Esophagus (tissue), 2 donors: ENCODE measurements around the gene SETSIP. TPM values are rescaled to one million over a fixed set of nuclear protein-coding genes. Genes with fewer than 3 reads are reported as not detected.
"Not testable (repeated sequence)": the region's sequence is repeated elsewhere in the genome, so short reads cannot be mapped to it uniquely, and the experiment has no call there.

ENCODE experiments used
- H3K27ac ChIP-seq, 2 donors: one replicate each; pipeline ENCODE4 v1.5.1; 2013; ENCODE audit warnings: low read depth in 2 of 2, mild to moderate bottlenecking in 2 of 2, inconsistent platforms in 1 of 2, low read length in 1 of 2, moderate library complexity in 1 of 2
- H3K27me3 ChIP-seq, 2 donors: one replicate each; pipeline ENCODE4 v1.6.1; 2013; ENCODE audit warnings: low read length in 2 of 2, control low read depth in 1 of 2, mild to moderate bottlenecking in 1 of 2; ENCODE audit not compliant: insufficient read depth in 2 of 2, control insufficient read depth in 1 of 2
- H3K36me3 ChIP-seq, 2 donors: one replicate each; pipeline ENCODE4 v1.6.1; 2013; ENCODE audit warnings: low read length in 1 of 2; ENCODE audit not compliant: control insufficient read depth in 2 of 2, insufficient read depth in 2 of 2
- H3K4me1 ChIP-seq, 2 donors: one replicate each; pipeline ENCODE4 v1.6.1; 2013; ENCODE audit warnings: low read length in 1 of 2; ENCODE audit not compliant: control insufficient read depth in 2 of 2, insufficient read depth in 2 of 2
- H3K4me3 ChIP-seq, 2 donors: one replicate each; pipeline ENCODE4 v1.5.1; 2013; ENCODE audit warnings: low read length in 2 of 2, mild to moderate bottlenecking in 2 of 2, low read depth in 1 of 2, moderate library complexity in 1 of 2
- H3K9me3 ChIP-seq, 2 donors: one replicate each; pipeline ENCODE4 v1.6.1; 2013; ENCODE audit warnings: mild to moderate bottlenecking in 2 of 2, low read depth in 1 of 2, low read length in 1 of 2, moderate library complexity in 1 of 2; ENCODE audit not compliant: control insufficient read depth in 2 of 2, insufficient read depth in 1 of 2
- WGBS, 2 donors: extraction: QIAGEN DNeasy Blood & Tissue Kit; methylation state at CpG; one replicate each; pipeline ENCODE4 v1.1.7; 2013; 5-methylcytosine and 5-hydroxymethylcytosine counted together
- polyA plus RNA-seq, 2 donors: library from polyadenylated mRNA; stranded (reverse); fragments of 200-250 nt; gene quantifications; one replicate each; pipeline ENCODE4 v1.2.3, GENCODE V29; 2013
- donor health status: healthy with polysubstance abuse.
- donor health status: Bipolar disorder and iron deficiency.

The SETSIP gene
- polyA plus RNA-seq, 2 donors, result 0.06 TPM; not detected in 1

DNA sequence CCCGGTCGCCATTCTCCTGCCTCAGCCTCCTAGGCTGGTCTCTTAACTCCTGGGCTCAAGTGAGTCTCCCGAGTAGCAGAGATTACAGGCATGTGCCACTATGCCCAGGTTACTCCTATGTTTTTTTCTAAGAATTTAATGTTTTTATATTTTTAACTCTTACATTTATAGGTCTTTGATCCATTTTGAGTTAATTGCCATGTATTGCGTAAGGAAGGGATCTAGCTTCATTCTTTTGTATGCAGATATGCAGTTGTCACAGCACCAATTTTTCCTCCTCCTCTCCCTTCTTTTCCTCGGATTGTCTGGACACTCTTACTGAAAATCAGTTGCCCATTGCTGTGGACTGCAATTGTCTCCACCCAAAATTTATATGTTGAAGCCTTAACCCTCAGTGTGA lies 16.4 kb upstream of the SETSIP start:
- no peak overlapping the region for H3K27ac ChIP-seq
- no peaks in the 10 kb centered on the region for H3K27me3 ChIP-seq
- no peaks in the 10 kb centered on the region for H3K4me1 ChIP-seq
- H3K9me3 ChIP-seq, result no peaks in the 10 kb centered on the region
- 94 to 98% methylated on average over 5 of the region's 5 CpGs for WGBS, 2 donors
- no peaks in the 10 kb centered on the region for H3K36me3 ChIP-seq
- no peak overlapping the region for H3K4me3 ChIP-seq

GRCh38 chr1:92087542-92087941 lies 12.3 kb upstream of the SETSIP start:
- H3K4me3 ChIP-seq, result no peak overlapping the region
- peaks cover 0 to 2% of the 10 kb centered on the region in 2 donors for H3K4me1 ChIP-seq
- 89 to 90% methylated on average over 1 of the region's 1 CpG for WGBS, 2 donors
- no peaks in the 10 kb centered on the region for H3K36me3 ChIP-seq
- H3K27ac ChIP-seq, result no peak overlapping the region
- H3K9me3 ChIP-seq, result peaks cover 3 to 4% of the 10 kb centered on the region in 2 donors
- H3K27me3 ChIP-seq, result no peaks in the 10 kb centered on the region

GRCh38 chr1:92085727-92086126 lies 10.5 kb upstream of the SETSIP start:
- H3K4me1 ChIP-seq, result peaks cover 0 to 2% of the 10 kb centered on the region in 2 donors
- no peaks in the 10 kb centered on the region for H3K36me3 ChIP-seq
- no peak overlapping the region for H3K4me3 ChIP-seq
- H3K27ac ChIP-seq, result no peak overlapping the region
- no peaks in the 10 kb centered on the region for H3K27me3 ChIP-seq
- peaks cover 3 to 4% of the 10 kb centered on the region in 2 donors for H3K9me3 ChIP-seq
- 96 to 97% methylated on average over 4 of the region's 4 CpGs for WGBS, 2 donors

DNA sequence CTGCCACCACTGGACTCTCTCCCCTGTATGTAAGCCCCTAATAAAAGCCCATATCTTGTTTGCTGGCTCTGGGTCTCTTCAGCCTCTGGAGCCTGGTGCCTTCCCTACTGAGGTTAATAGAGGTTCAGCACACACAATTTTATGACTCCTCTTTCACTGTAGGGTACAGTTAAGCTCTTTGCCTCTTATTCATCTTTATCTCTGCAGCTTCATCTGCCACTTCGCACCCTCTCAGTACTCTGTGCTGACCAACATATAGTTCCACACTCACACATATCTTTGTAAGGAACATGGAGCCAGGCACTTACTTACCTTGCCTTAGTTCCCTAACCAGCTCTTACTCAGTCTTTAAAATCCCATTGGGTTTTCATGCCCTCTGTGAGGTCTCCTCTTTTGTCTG lies 9.4 kb upstream of the SETSIP start:
- Histone ChIP-seq H3K27ac (no peak overlapping the region), H3K4me1 (peaks cover 0 to 2% of the 10 kb centered on the region in 2 donors), H3K9me3 (peaks cover 3 to 4% of the 10 kb centered on the region in 2 donors), H3K27me3 (no peaks in the 10 kb centered on the region), H3K4me3 (no peak overlapping the region), H3K36me3 (no peaks in the 10 kb centered on the region)
- 96 to 100% methylated on average over 1 of the region's 1 CpG for WGBS, 2 donors

GRCh38 chr1:92081031-92081430 lies 5.8 kb upstream of the SETSIP start:
- H3K36me3 ChIP-seq, result no peaks in the 10 kb centered on the region
- H3K27me3 ChIP-seq, result no peaks in the 10 kb centered on the region
- 24 to 29% methylated on average over 4 of the region's 4 CpGs for WGBS, 2 donors
- no peak overlapping the region for H3K27ac ChIP-seq
- H3K4me1 ChIP-seq, result peaks cover 0 to 2% of the 10 kb centered on the region in 2 donors
- peak overlapping the region; percentile 78 to 84 for H3K4me3 ChIP-seq
- H3K9me3 ChIP-seq, result peaks cover under 1 to 4% of the 10 kb centered on the region in 2 donors

DNA sequence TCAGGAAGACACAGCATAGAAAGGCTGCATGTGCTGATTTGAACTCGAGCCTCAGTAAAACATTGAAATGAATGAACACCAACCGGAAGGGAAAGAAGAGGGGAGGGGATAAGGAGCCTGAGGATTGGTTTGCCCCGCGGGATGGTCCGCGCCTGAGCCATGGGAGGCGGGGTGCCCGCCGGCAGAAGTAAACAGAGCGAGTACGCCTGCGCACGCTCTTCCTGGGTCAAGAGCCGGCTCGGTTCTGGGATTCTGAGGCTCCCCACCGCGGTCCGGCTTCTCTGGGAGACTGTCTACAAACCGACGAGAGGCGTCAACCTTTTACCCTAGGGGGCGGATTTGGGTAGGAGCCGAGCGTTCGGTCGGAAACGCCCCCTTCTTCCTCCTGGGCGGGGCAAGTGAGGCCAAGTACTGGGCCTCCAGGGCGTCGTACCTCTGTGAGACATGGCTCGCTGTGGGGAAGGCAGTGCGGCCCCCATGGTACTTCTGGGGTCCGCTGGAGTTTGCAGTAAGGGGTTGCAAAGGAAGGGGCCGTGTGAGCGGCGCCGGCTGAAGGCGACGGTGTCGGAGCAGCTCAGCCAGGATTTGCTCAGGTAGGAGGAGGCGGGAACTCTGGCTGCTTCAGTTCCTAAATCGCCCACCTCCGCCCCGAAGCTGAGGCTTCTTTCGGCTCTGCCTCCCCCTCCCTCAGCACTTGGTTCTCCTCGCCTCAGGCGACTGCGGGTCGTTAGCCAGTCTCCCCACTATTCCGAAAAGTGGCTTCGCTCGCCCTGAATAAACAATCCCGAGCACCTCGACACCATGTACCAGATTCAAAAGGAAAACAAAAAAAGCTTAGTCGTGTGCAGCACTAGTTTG lies 5.1 kb upstream of the SETSIP start, which contains the start of gene BTBD8:
BTBD8 (plus strand) TSS at position 218 of the 858 bp plus-strand sequence; CDS start at position 445, 227 bp downstream.
- peak within 1 kb of the TSS; percentile 78 to 84 for H3K4me3 ChIP-seq
- H3K27me3 ChIP-seq, result no peaks in the 10 kb centered on the region
- H3K4me1 ChIP-seq, result peaks cover 0 to 2% of the 10 kb centered on the region in 2 donors
- no peaks in the 10 kb centered on the region for H3K9me3 ChIP-seq
- no peaks in the 10 kb centered on the region for H3K36me3 ChIP-seq
- WGBS, 2 donors, result 0 to 1% methylated on average over 54 to 55 of the region's 55 CpGs
- peak within 1 kb of the TSS; percentile 64 to 68 for H3K27ac ChIP-seq

DNA sequence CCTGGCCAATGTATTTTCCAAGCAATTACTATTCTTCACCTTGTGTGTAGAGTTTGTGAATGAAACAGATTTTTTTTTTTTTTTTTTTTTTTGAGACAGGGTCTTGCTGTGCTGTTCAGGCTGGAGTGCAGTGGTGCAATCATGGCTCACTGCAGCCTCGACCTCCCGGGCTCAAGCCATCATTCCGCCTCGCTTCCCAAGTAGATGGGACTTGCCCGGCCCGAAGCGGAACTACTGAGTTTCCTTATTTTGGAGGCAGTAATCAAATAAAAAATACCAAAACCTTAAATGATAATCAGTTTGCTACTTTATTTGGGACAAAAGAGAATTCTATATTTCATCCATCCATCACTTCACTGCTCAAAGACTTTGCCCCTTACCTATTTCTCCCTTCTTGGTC lies 4.2 kb upstream of the SETSIP start:
- H3K27ac ChIP-seq, result no peak overlapping the region
- 93% methylated on average over 7 of the region's 7 CpGs for WGBS, 2 donors
- H3K36me3 ChIP-seq, result no peaks in the 10 kb centered on the region
- H3K9me3 ChIP-seq, result no peaks in the 10 kb centered on the region
- H3K27me3 ChIP-seq, result no peaks in the 10 kb centered on the region
- no peak overlapping the region for H3K4me3 ChIP-seq
- peaks cover 0 to 2% of the 10 kb centered on the region in 2 donors for H3K4me1 ChIP-seq

DNA sequence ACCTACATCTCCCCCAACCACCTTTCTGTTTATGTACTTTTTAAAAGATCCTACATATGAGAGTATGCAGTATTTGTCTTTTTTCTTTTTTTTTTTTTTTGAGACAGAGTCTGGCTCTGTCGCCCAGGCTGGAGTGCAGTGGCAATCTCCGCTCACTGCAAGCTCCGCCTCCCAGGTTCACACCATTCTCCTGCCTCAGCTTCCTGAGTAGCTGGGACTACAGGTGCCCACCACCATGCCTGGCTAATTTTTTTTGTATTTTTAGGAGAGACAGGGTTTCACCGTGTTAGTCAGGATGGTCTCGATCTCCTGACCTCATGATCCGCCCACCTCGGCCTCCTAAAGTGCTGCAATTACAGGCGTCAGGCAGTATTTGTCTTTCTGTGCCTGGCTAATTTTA lies 2.9 kb upstream of the SETSIP start:
- H3K4me1 ChIP-seq, H3K9me3 ChIP-seq, H3K27me3 ChIP-seq, H3K27ac ChIP-seq, H3K36me3 ChIP-seq, H3K4me3 ChIP-seq: not testable (repeated sequence)
- 90 to 92% methylated on average over 8 of the region's 8 CpGs for WGBS, 2 donors

GRCh38 chr1:92076363-92076762 lies 1.2 kb upstream of the SETSIP start:
- WGBS, 2 donors, result 95% methylated on average over 5 of the region's 5 CpGs

DNA sequence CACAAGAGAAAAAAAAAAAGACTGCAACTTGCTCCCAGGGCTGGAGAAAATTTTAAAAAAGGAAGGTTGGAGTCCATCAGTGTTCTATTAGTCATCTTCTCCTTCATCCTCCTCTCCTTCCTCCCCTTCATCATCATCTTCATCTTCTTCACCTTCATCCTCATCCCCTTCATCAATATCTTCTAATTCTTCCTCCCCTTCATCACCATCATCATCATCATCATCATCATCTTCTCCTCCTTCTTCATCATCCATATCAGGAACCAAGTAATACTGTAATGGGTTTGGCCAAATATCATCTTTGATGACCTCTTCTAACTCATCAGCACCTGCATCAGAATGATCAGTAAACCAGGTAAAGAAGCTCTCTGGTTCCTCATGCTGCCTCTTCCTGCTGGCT lies 765 bp downstream of the SETSIP start:
- not testable (repeated sequence) for H3K36me3 ChIP-seq, H3K4me3 ChIP-seq, H3K4me1 ChIP-seq, H3K27me3 ChIP-seq, H3K9me3 ChIP-seq, H3K27ac ChIP-seq

More at GRCh38 chr1:92076363-92076762, 1.2 kb upstream of the SETSIP start:
- H3K9me3 ChIP-seq, result no peaks in the 10 kb centered on the region
- H3K27ac ChIP-seq, result no peak overlapping the region
- H3K4me3 ChIP-seq, result no peak overlapping the region
- H3K36me3 ChIP-seq, result no peaks in the 10 kb centered on the region
- H3K27me3 ChIP-seq, result no peaks in the 10 kb centered on the region
- no peaks in the 10 kb centered on the region for H3K4me1 ChIP-seq
